ENCODE data around the gene HPGD.

Gene HPGD

GRCh38 chr4:174520660-174521059 lies 1.6 kb downstream of the HPGD start:
- no peak overlapping the region for H2AFZ ChIP-seq (ENCODE audit: low read depth, low read length)

GRCh38 chr4:174517502-174518445 lies 4.5 kb downstream of the HPGD start:
- Histone ChIP-seq H3K4me3 (ENCODE audit: low read length) (no peak overlapping the region), H3K27me3 (ENCODE audit: insufficient read depth, low read length) (peaks cover 26% of the 10 kb centered on the region), H3K4me1 (ENCODE audit: insufficient read depth, low read length) (peaks cover 6% of the 10 kb centered on the region), H3K36me3 (ENCODE audit: insufficient read depth, low read length) (no peaks in the 10 kb centered on the region), H2AFZ (ENCODE audit: low read depth, low read length) (no peak overlapping the region), H3K9me3 (ENCODE audit: low read length) (no peaks in the 10 kb centered on the region)

More at GRCh38 chr4:174520660-174521059, 1.6 kb downstream of the HPGD start:
- no peaks in the 10 kb centered on the region for H3K9me3 ChIP-seq (ENCODE audit: low read length)
- H3K36me3 ChIP-seq (ENCODE audit: insufficient read depth, low read length), result no peaks in the 10 kb centered on the region
- no peak overlapping the region for H3K4me3 ChIP-seq (ENCODE audit: low read length)
- H3K4me1 ChIP-seq (ENCODE audit: insufficient read depth, low read length), result peaks cover 7% of the 10 kb centered on the region
- H3K27me3 ChIP-seq (ENCODE audit: insufficient read depth, low read length), result peaks cover 40% of the 10 kb centered on the region

GRCh38 chr4:174516794-174517193 lies 5.5 kb downstream of the HPGD start:
- Histone ChIP-seq H3K4me3 (ENCODE audit: low read length) (no peak overlapping the region), H3K4me1 (ENCODE audit: insufficient read depth, low read length) (peaks cover under 1% of the 10 kb centered on the region), H3K36me3 (ENCODE audit: insufficient read depth, low read length) (no peaks in the 10 kb centered on the region), H3K27me3 (ENCODE audit: insufficient read depth, low read length) (peaks cover 17% of the 10 kb centered on the region), H2AFZ (ENCODE audit: low read depth, low read length) (no peak overlapping the region), H3K9me3 (ENCODE audit: low read length) (no peaks in the 10 kb centered on the region)

GRCh38 chr4:174516345-174516744 lies 5.9 kb downstream of the HPGD start:
- H3K9me3 ChIP-seq (ENCODE audit: low read length), result no peaks in the 10 kb centered on the region
- no peak overlapping the region for H2AFZ ChIP-seq (ENCODE audit: low read depth, low read length)
- no peak overlapping the region for H3K4me3 ChIP-seq (ENCODE audit: low read length)
- H3K36me3 ChIP-seq (ENCODE audit: insufficient read depth, low read length), result no peaks in the 10 kb centered on the region
- H3K27me3 ChIP-seq (ENCODE audit: insufficient read depth, low read length), result peaks cover 13% of the 10 kb centered on the region
- no peaks in the 10 kb centered on the region for H3K4me1 ChIP-seq (ENCODE audit: insufficient read depth, low read length)

GRCh38 chr4:174512745-174513144 lies 9.5 kb downstream of the HPGD start:
- H2AFZ ChIP-seq (ENCODE audit: low read depth, low read length), result no peak overlapping the region
- H3K4me1 ChIP-seq (ENCODE audit: insufficient read depth, low read length), result no peaks in the 10 kb centered on the region
- H3K9me3 ChIP-seq (ENCODE audit: low read length), result no peaks in the 10 kb centered on the region
- H3K4me3 ChIP-seq (ENCODE audit: low read length), result no peak overlapping the region
- H3K27me3 ChIP-seq (ENCODE audit: insufficient read depth, low read length), result no peaks in the 10 kb centered on the region
- H3K36me3 ChIP-seq (ENCODE audit: insufficient read depth, low read length), result no peaks in the 10 kb centered on the region

GRCh38 chr4:174505892-174506291 lies 16.4 kb downstream of the HPGD start:
- H3K27me3 ChIP-seq (ENCODE audit: insufficient read depth, low read length), result no peaks in the 10 kb centered on the region
- H2AFZ ChIP-seq (ENCODE audit: low read depth, low read length), result no peak overlapping the region
- no peaks in the 10 kb centered on the region for H3K9me3 ChIP-seq (ENCODE audit: low read length)
- H3K4me3 ChIP-seq (ENCODE audit: low read length), result no peak overlapping the region
- no peaks in the 10 kb centered on the region for H3K4me1 ChIP-seq (ENCODE audit: insufficient read depth, low read length)
- no peaks in the 10 kb centered on the region for H3K36me3 ChIP-seq (ENCODE audit: insufficient read depth, low read length)

GRCh38 chr4:174505007-174505406 lies 17.3 kb downstream of the HPGD start:
- Histone ChIP-seq H3K4me1 (ENCODE audit: insufficient read depth, low read length) (no peaks in the 10 kb centered on the region), H3K27me3 (ENCODE audit: insufficient read depth, low read length) (no peaks in the 10 kb centered on the region), H3K9me3 (ENCODE audit: low read length) (no peaks in the 10 kb centered on the region), H2AFZ (ENCODE audit: low read depth, low read length) (no peak overlapping the region), H3K4me3 (ENCODE audit: low read length) (no peak overlapping the region), H3K36me3 (ENCODE audit: insufficient read depth, low read length) (no peaks in the 10 kb centered on the region)

- Histone ChIP-seq H3K4me3 (ENCODE audit: low read length) (no peak overlapping the region), H3K9me3 (ENCODE audit: low read length) (no peaks in the 10 kb centered on the region), H3K27me3 (ENCODE audit: insufficient read depth, low read length) (no peaks in the 10 kb centered on the region), H3K36me3 (ENCODE audit: insufficient read depth, low read length) (no peaks in the 10 kb centered on the region), H3K4me1 (ENCODE audit: insufficient read depth, low read length) (no peaks in the 10 kb centered on the region), H2AFZ (ENCODE audit: low read depth, low read length) (no peak overlapping the region)
Observed at GRCh38 chr4:174503079-174503715, 19.1 kb downstream of the HPGD start.

GRCh38 chr4:174496631-174497432 lies 25.5 kb downstream of the HPGD start:
- Histone ChIP-seq H3K9me3 (ENCODE audit: low read length) (no peaks in the 10 kb centered on the region), H3K27me3 (ENCODE audit: insufficient read depth, low read length) (no peaks in the 10 kb centered on the region), H2AFZ (ENCODE audit: low read depth, low read length) (no peak overlapping the region), H3K4me1 (ENCODE audit: insufficient read depth, low read length) (no peaks in the 10 kb centered on the region), H3K36me3 (ENCODE audit: insufficient read depth, low read length) (no peaks in the 10 kb centered on the region), H3K4me3 (ENCODE audit: low read length) (no peak overlapping the region)

GRCh38 chr4:174495626-174496025 lies 26.7 kb downstream of the HPGD start:
- Histone ChIP-seq H3K9me3 (ENCODE audit: low read length) (no peaks in the 10 kb centered on the region), H3K27me3 (ENCODE audit: insufficient read depth, low read length) (no peaks in the 10 kb centered on the region), H3K36me3 (ENCODE audit: insufficient read depth, low read length) (no peaks in the 10 kb centered on the region), H2AFZ (ENCODE audit: low read depth, low read length) (no peak overlapping the region), H3K4me1 (ENCODE audit: insufficient read depth, low read length) (no peaks in the 10 kb centered on the region), H3K4me3 (ENCODE audit: low read length) (no peak overlapping the region)

- Histone ChIP-seq H3K27me3 (ENCODE audit: insufficient read depth, low read length) (no peaks in the 10 kb centered on the region), H3K4me3 (ENCODE audit: low read length) (no peak overlapping the region), H3K9me3 (ENCODE audit: low read length) (no peaks in the 10 kb centered on the region), H2AFZ (ENCODE audit: low read depth, low read length) (no peak overlapping the region), H3K4me1 (ENCODE audit: insufficient read depth, low read length) (no peaks in the 10 kb centered on the region), H3K36me3 (ENCODE audit: insufficient read depth, low read length) (no peaks in the 10 kb centered on the region)
Observed at GRCh38 chr4:174494726-174495125, 27.6 kb downstream of the HPGD start.

- Histone ChIP-seq H3K9me3 (ENCODE audit: low read length) (no peaks in the 10 kb centered on the region), H3K36me3 (ENCODE audit: insufficient read depth, low read length) (no peaks in the 10 kb centered on the region), H2AFZ (ENCODE audit: low read depth, low read length) (no peak overlapping the region), H3K27me3 (ENCODE audit: insufficient read depth, low read length) (no peaks in the 10 kb centered on the region), H3K4me3 (ENCODE audit: low read length) (no peak overlapping the region), H3K4me1 (ENCODE audit: insufficient read depth, low read length) (no peaks in the 10 kb centered on the region)
Observed at GRCh38 chr4:174494146-174494545, 28.1 kb downstream of the HPGD start.

- Histone ChIP-seq H2AFZ (ENCODE audit: low read depth, low read length) (no peak overlapping the region), H3K9me3 (ENCODE audit: low read length) (no peaks in the 10 kb centered on the region), H3K27me3 (ENCODE audit: insufficient read depth, low read length) (no peaks in the 10 kb centered on the region), H3K36me3 (ENCODE audit: insufficient read depth, low read length) (no peaks in the 10 kb centered on the region), H3K4me3 (ENCODE audit: low read length) (no peak overlapping the region), H3K4me1 (ENCODE audit: insufficient read depth, low read length) (no peaks in the 10 kb centered on the region)
Observed at GRCh38 chr4:174490451-174490961, 31.8 kb downstream of the HPGD start.

Data from neuron (in vitro differentiated cells).